Measurements from ENCODE around the gene SPRED2.

DNA sequence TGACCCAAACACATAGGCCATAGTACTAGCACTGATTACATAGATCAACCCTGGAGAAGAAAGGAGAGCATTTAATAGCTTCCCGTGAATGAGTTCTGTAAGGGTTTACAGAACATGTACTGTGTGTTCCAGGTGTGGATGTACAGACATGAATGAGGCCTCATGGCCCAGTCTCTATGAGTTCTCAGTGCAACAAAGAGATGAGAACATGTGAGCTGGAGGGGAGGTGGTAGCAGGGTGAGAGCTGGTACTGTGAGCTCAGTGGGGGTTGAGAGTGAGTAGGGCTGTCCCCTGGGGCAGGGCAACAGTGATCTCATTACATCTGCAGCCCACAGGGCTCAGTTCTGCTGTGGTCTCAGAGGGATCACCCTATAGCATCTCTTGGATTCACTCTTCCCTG is 42.6 kb upstream of the SPRED2 start:
- TF ChIP-seq ZNF384 (IDR thresholded peaks at IDR 0.05) = no peak
- no peak for TF ChIP-seq BHLHE40 (IDR thresholded peaks at IDR 0.05; ENCODE audit: borderline replicate concordance)
- TF ChIP-seq FOXM1 (IDR thresholded peaks at IDR 0.05; ENCODE audit: borderline replicate concordance) = no peak
- no peak for TF ChIP-seq ELF4 (IDR thresholded peaks at IDR 0.05)
- TF ChIP-seq ARNT (IDR thresholded peaks at IDR 0.05) = no peak
- no peak for TF ChIP-seq TARDBP (IDR thresholded peaks at IDR 0.05)
- no peak for TF ChIP-seq SP1 (IDR thresholded peaks at IDR 0.05)
- no peak for TF ChIP-seq L3MBTL2 (conservative IDR thresholded peaks at IDR 0.05)
